Activated CD4-positive, alpha-beta T cell treated with anti-CD3 and anti-CD28 coated beads for 4 hours (primary cell): Measurements from ENCODE around the gene RLN3.

Experiments
- DNase-seq, 2 donors: peaks; one replicate each; pipeline ENCODE4 v3.0.0-alpha.2; 2020

Gene RLN3, protein sequence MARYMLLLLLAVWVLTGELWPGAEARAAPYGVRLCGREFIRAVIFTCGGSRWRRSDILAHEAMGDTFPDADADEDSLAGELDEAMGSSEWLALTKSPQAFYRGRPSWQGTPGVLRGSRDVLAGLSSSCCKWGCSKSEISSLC

DNA sequence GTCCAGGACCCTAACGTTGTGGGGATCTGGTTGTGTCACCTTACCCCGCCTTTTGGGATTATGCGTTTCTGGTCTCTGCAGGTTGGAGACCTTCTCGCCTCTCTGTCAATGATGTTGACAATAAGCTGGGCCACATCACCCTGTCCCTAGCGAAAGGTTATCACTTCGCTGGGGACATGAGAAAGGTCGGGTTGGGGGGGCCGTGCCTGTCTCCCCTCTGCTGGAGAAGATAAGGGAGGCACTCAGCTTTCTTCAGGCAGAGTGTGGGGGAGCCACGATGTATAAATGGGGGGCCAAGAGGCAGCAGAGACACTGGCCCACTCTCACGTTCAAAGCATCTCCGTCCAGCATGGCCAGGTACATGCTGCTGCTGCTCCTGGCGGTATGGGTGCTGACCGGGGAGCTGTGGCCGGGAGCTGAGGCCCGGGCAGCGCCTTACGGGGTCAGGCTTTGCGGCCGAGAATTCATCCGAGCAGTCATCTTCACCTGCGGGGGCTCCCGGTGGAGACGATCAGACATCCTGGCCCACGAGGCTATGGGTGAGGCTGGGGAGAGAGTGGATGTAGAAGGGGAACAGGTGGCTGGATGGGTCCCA is at the start of gene RLN3:
Gene RLN3 (plus strand): TSS at position 293 of the 595 bp plus-strand sequence. CDS start 57 bp downstream, at position 350.
- DNase-seq: no peak

DNA sequence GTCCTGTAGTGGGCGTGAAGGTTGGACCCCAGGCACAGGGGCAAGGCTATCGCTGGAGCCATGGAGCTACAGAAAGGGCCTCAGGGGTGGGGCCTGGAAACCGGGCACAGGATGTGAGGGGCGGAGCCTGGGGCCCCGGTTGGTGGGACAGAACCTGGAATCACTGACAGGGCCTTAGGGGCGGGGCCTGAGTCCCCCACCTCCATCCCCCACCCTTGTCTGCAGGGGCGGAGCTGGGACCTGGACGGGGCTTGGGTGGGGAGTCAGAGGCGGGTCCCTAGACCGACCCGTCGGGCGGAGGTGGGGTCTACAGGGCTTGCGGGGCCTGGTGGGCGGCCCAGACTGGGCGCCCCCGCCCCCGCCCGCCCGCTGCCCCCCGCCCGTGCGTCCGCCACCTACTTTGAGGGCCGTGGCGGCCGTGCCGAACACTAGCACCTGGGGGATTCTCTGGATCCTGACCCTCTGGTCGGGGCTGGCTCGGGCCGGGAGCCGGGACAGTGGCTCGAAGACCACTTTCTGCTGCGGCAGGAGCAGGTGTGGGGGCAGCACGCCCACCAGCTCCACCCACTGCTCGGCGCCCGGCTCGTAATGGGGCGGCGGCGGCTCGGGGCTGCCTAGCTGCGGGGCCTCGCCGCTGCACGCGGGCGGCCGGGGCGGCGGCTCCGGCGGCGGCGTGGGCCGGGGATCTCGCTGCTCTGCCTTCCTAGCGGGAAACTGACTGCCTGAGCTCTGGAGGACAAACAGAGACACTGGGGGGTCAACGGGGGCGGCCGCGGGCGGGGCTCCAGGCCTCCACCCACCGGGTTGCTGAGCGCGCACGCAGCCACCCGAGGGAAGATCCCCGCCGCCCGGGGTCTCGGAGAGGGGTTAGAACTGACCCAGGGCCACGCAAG is 49.4 kb upstream of the RLN3 start:
- no peak for DNase-seq

DNA sequence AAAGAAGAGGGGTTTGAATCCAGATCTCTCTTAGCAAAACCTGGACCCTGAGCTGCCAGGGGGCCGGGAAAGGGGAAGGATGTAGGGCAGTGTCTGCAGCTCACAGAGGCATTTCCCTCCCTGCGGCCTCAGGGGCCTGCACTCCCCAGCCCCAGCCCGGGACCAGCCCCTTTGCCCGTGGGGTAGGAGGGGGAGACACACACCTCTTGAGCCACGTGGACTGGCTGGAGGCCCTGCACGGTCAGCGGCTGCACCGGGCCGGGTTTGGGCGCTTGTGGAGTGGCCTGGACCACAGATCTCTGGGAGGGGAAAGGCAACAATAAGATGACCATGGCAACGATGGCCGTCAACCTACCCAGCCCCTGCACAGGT is 48.7 kb upstream of the RLN3 start:
- DNase-seq: no peak

DNA sequence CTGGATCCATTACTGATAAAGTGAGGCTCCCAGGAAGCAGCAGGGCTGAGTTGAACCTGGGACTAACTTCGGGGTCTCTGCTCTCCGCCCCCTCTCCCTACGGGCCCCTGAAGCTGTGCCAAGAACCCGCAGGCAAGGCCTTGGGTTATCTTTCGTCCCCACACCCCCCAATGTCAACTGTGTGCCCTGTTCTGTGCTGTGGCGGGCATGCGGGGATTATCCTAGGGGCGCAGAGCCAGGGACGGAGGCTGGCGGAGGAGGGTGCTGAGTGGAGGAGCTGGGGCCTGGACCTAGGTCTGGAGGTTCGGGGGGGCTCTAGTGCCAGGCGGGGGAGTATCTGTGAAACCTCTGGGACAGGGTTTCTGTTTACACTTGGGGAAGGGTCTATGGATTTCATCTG is 48.3 kb upstream of the RLN3 start:
- no peak for DNase-seq

DNA sequence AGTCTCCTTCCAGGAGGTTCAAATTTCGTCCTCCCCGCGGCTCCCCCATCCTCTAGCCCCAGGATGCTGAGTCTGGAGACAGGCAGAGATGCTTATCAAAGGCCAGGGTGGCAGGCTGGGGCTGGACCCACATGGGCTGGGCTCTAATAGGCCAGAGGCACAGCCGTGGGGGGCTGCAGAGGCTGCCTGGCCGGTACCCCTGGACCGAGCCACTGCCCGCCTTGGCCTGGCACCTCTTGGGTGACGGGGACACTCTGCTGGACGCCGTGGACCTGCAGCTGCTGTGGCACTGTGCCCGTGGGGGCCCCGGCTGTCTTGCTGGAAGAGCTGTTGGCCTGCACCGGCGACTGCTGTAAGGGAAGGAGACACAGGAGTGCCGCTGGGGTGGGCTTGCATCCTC is 47.6 kb upstream of the RLN3 start:
- DNase-seq: no peak

DNA sequence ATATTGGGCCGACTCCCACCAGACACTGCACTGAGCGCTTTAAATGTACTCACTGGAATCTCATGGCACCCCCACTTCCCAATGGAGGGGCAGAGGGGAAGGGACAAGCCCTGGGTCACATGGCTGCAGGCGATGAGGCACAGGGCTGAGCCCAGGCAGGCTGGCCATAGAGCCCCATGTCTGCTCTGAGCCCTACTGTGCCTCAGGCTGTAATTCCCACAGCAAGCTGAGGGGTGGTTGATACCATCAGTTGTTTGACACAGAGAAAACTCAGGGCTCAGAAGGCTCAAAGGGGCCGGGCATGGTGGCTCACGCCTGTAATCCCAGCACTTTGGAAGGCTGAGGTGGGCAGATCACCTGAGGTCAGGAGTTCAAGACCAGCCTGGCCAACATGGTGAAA is 46.9 kb upstream of the RLN3 start:
- DNase-seq: no peak

DNA sequence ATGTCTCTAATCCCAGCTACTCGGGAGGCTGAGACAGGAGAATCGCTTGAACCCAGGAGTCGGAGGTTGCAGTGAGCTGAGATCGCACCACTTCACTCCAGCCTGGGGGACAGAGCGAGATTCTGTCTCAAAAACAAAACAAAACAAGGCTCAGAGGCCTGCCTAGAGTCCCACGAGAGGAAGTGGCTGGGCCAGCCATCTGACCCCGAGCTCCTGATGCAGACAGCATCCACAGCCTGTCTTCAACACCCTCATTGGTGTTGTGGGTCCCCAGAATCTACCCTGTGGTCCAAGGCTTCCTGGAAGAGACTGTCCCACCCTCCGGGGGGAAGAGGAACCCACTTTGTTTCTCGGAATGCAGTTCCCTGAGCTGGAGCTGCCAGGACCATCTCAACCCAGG is 46.5 kb upstream of the RLN3 start:
- DNase-seq: no peak

DNA sequence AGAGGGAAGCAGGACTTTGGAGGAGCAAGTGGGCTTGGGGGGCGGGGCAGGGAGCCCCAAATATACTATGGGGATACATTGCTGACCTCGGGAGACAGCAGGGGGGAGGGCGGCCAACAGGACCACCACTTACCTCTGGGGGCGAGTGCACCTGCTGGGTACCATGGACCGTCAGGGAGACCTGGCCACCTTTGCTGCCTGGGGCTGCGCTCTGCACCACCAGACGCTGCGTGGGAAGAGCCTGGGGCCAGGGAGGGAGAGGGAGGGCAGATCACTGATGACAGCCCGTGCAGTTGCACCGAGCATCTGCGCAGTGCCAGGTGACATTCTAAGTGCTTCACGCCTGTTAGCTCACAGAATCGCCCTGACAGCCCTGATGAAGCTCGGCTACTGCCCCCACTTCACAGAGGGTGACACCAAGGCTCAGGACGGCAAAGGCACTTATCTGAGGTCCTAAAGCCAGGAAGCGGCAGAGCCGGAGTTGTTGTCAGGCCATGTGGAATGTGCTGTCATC is 45.9 kb upstream of the RLN3 start:
- DNase-seq: no peak

DNA sequence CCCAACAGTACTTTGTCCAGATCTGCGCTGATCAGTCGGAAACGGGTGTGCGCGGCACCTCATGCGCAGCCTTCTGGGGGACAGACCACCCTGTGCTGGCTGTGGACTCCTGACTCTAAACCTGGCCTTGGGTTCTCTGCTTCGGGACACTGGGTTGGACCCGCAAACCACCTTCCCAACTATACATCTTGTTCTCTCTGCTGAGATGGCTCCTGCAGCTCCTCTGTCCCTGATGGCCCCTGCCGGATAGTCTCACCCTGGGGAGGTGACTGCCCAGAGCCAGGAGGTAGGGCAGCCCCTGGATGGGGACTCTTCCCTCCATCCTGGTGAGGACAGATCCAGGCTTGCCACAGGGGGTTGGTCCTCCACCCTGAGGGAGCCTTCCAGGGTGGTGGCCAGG is 45.2 kb upstream of the RLN3 start:
- no peak for DNase-seq

DNA sequence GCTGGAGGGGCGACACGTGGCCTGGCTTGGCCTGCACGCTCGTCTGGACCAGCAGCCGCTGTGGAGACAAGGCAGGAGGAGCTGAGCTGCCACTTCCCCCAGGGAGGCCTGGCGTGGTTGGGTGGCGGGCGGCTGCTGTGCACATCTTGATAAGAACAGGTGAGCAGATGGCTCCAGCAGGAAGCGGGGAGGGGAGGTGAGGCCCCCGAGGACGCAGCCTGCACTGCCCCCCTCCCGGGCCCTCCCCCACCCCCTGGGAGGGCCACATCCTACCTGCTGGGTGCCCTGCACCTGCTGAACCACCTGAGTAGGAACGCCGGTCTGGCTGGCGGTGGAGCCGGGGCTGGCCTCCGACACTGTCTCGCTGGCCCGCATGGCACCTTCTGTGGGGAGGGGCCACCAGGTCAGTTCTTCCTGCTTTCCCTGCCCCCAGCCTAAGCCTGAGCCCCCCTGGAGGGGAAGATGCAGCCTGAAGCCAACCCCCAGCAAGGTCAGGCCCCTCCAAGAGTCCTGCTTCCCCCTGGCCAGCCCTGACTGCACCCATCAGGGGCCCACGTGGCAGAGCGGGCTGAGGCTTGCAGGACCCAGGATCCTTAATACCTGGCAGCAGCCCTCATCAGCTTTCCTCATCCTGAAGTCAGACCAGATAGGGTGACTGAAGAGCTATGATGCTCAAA is 44.6 kb upstream of the RLN3 start:
- peak in 1 of 2 donors; percentile 20 for DNase-seq

DNA sequence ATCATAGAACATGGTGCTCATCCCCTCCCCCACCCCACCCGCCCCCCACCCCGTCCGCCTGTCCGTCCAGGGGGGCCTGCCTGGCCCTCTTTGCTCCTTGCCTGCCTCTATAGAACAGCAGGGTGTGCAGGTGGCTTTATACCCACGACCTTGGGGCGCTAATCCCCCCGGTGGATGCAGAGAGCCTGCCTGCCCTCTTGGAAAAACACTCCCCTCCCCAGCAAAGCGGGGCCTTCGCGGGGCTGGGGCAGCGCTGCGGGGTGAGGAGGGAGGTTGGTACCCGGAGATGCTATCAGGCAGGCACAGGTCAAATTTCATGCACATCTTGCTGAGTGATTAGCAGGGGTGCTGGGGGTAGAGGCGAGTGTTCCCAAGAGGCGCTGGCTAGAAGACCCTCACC is 43.8 kb upstream of the RLN3 start:
- no peak for DNase-seq

DNA sequence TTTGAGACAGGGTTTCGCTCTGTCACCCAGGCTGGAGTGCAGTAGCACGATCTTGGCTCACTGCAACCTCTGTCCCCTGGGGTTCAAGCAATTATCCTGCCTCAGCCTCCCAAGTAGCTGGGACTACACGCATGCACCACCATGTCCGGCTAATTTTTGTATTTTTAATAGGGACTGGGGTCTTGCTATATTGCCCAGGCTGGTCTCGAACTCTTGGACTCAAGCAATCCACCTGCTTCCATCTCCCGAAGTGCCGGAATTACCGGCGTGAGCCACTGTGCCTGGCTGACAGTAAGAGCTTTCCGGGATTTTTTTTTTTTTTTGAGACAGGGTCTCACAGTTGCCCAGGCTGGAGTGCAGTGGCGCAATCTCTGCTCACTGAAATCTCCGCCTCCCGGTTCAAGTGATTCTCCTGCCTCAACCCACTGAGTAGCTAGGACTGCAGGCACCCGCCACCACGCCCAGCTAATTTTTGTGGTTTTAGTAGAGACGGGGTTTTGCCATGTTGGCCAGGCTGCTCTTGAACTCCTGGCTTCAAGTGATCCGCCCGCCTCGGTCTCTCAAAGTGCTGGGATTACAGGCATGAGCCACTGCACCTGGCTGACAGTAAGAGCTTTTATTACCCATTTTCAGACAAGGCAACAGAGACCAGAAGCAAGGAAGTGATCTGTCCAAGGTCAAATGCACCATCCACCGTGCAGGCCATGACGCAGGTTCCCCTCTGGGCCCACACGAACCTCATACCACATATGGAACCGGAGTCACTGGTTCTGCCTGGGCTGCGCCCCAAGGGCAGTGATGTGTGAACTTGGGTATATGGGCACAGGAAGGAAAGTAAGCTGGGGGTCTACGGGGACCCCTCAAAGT is 42.8 kb upstream of the RLN3 start:
- no peak for DNase-seq

DNA sequence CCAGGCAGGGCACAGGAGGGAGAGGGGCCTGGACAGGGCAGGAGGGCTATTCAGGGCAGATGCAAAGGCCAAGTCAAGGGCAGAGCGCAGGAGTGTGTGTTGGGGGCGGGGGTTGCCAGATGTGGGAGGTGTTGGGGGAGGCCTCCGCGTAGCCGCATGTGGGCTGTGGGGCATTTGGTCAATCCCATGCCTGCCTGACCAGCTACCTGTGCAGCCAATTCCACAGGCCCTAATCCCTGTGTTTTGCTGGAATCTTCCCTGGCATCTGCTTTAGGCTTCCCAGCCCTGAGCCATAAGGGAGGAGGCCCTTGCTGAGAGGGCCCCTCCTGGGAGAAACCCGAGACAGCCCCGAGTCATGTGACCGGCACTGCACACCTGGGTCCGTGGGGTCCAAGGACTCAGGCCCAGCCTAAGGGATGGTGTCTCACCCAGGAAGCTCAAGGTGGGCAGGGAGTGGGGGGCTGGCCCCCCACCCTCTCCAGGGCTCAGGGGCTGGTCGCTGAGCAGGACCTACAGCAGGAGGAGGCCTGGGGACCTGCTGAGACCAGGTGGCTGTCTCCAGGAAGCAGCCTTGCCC is 42.1 kb upstream of the RLN3 start:
- DNase-seq: peak in 1 of 2 donors; percentile 35

DNA sequence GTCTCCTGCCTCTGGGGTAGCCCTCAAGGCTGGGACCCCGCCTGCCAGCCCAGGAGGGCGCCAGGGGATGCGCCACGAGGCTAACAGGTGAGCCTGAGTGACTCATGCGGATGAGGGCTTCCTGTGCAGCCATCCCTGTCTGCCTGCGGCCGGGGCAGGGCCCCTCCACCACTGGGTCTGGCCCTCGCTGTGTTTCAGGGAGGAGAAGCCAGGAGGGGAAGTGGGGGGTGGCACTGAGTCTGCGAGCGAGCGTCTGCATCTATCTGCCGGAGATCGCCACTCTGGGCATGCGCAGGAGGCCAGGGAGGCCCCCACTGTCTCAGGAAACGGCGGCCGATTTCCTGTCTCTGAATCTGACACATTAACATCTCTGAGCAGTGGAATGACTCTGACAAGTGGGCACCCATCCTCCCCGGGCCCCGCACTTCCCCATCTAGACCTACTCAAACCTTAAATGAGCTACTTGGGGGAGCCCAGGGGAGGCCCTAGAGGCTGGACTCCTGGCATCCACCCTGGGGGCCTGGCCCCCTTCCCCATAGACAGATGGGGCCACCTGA is 41.5 kb upstream of the RLN3 start:
- peak; percentile 98 to 99 for DNase-seq

DNA sequence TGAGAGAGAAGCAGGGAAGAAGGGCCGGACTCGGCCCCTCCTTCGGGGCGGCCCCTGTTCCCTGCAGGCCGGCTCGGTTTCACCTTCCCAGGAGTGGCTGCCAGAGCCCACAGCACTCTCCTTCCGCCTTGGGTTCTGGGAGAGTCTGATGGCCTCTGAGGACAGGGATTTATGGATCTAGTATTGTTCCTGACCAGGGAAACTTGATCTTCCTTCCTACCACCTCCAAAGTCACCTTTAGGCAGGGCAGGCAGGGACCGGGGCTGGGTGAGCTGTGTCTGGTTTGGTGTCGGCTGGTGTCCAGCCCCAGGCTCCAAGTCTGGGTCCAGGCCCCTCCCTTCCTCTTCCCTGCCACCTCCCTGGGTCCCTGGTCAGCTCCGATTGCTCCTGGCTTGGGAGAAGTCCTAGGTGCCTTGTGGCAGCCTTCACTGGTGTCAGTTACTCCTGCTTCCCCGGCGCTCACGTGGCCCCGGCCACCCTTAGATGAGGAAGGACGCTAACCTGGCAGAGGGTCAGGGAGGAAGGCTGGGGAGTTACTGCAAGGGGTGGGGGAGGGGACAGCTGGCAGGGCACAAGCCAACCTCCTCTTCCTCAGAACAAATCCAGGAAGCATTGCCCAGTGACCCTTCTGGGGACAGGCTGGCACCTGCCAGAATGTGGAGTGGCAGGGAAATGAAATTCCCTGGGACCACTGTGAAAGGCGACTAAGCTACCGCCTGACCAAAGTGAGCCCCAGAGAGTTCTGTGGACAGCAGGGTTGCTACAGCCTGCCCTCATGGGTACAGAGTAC is 40.7 kb upstream of the RLN3 start:
- DNase-seq: no peak

DNA sequence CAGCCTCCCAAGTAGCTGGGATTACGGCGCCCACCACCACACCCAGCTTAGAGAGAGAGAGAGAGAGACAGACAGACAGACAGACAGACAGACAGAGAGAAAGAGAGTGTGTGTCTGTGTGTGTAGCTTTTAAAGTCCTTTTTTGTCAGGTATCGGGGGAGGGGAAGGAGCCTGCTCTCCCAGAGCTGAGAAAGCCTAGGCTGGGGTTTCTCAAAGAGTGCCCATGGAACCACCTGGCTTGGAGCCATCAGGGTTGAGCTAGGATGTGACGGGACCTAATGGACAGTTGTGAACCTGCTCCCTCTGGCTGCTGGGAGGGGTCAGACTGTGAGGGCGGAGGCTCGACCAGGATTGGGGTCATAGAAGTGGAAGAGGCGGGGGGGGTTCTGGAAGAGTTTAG is 38.5 kb upstream of the RLN3 start:
- no peak for DNase-seq

DNA sequence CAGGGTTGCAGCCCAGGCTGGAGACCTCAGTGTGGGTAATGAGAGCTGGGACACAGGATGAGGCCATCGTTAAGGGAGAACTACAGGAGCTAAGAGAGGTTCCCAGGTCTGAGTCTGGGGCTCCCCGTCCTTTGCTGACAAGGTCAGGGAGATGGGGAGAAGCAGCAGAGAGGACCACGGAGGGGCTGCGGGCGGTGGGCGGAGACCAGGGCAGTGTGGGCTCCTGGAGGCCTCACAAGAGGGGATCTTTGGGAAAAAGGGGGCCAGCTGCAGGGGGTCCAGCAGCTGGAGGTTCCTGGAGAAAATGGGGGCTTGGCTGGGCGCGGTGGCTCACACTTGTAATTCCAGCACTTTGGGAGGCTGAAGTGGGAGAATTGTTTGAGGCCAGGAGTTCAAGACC is 37.9 kb upstream of the RLN3 start:
- no peak for DNase-seq

DNA sequence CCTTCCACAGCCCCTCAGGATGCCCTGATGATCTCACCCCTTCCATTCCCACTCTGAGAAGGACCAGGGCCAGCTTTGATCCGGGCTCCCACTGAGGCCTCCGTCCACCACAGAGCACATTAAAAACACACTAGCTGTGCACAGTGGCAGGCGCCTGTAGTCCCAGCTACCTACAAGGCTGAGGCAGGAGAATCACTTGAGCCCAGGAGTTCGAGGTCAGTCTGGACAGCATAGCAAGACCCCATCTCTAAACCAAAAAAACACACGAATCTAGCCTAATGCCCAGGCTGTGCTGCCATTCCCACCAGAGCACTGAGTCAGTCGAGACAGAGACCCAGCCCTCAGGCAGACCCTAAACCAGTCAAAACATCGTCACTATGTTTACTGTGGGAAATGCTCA is 35.9 kb upstream of the RLN3 start:
- DNase-seq: no peak

DNA sequence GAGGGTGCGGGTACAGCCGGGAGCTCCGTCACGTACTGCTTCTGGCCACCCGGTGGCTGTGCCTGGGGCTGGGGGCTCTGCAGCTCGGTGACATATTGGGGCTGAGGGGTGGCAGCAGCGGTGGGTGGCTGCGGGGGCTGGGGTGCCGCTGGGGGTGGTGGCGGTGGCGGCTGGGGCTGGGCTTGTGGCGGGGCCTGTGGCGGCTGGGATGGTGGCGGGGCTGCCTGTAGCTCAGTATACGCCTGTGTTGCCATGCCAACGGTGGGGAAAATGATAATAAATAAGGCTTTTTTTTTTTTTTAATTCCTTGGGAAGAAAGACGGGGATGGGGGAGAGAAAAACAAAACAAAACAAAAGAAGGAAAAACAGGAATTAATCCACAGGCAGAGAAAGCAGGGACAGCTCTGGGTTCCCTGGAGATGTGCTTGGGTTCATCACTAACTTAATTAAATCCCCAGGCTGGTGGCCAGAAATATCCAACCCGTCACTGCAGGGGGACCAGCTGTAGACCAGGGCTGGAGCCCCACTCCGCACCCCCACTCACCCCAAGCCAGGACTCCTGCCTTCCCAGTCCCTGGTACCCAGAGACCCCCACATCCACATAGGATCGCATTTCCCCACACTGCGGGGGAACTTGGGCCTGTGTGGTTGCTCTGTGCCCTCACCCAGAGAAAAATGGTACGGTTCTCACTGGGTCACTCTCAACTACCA is 34.2 kb upstream of the RLN3 start:
- no peak for DNase-seq

DNA sequence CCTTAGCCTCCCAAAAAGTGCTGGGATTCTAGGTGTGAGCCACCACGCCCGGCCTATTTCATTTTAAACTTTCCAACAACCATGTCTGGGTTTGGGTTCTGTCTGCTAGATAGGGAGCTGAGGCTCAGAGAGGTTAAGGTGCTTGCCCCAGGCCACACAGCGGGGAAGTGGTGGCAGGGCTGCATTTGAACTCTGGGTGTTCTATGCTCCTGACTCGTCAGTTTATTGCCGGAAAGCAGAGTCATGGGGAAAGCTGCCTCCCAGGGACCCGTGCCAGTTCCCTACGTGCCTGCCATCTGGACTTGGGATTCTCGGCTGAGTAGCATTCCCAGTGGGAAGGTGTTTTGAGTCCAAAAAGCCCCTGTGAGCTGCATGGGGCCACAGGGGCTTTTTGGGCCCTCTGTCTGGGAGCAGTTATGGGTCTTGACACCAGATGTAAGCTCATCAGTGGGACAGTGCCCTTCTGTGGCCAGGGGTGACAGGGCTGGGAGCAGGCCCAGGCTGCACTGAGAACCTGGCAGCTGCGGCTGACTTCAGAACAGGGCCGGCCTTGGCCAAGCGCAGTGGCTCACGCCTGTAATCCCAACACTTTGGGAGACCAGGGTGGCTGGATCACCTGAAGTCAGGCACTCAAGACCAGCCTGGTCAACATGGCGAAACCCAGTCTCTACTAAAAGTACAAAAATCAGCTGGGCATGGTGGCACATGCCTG is 32.8 kb upstream of the RLN3 start:
- no peak for DNase-seq
